SU-DHL-6 (cell line): ENCODE measurements around the gene SLC16A12.

Source experiments
- H2AFZ ChIP-seq: fragments of 200-600 bp; sonication (generic); 2 replicates; pipeline ENCODE4 v1.6.1; 2014; ENCODE audit warnings: low read depth, mild to moderate bottlenecking, moderate library complexity, mixed read lengths, antibody characterized with exemption, low read length; ENCODE audit not compliant: severe bottlenecking
- H3F3A ChIP-seq: fragments of 200-600 bp; shearing (Covaris generic); 2 replicates; pipeline ENCODE4 v1.6.0; 2016; ENCODE audit warnings: antibody characterized with exemption, mild to moderate bottlenecking; ENCODE audit not compliant: insufficient read depth
- H3K27ac ChIP-seq: fragments of 200-600 bp; sonication (generic); 2 replicates; pipeline ENCODE4 v1.5.1; 2016; ENCODE audit warnings: low read depth, mild to moderate bottlenecking, low read length, moderate library complexity, mixed read lengths
- H3K27me3 ChIP-seq: fragments of 200-600 bp; sonication (generic), shearing (Covaris generic); 2 replicates; pipeline ENCODE4 v1.6.0; 2014; ENCODE audit warnings: mild to moderate bottlenecking, low read length
- H3K36me3 ChIP-seq: fragments of 200-600 bp; sonication (generic); 2 replicates; pipeline ENCODE4 v1.6.1; 2014; ENCODE audit warnings: mild to moderate bottlenecking, low read length, mixed read lengths
- H3K4me2 ChIP-seq: fragments of 300-600, 200-600 bp; shearing (Covaris generic), sonication (generic); 2 replicates; pipeline ENCODE4 v1.6.0; 2014; ENCODE audit warnings: low read length, low read depth, mild to moderate bottlenecking; ENCODE audit not compliant: poor library complexity, severe bottlenecking
- H3K4me3 ChIP-seq: fragments of 200-600 bp; sonication (generic); 2 replicates; pipeline ENCODE4 v1.5.1; 2014; ENCODE audit warnings: antibody characterized with exemption, low read length, mild to moderate bottlenecking, mixed read lengths; ENCODE audit not compliant: insufficient read depth, poor library complexity, severe bottlenecking
- H3K79me2 ChIP-seq: fragments of 200-600 bp; sonication (generic); 2 replicates; pipeline ENCODE4 v1.6.1; 2014; ENCODE audit warnings: mild to moderate bottlenecking, low read length, moderate library complexity; ENCODE audit not compliant: insufficient read depth
- H3K9ac ChIP-seq: fragments of 200-600 bp; sonication (generic); 2 replicates; pipeline ENCODE4 v1.7.0; 2014; ENCODE audit warnings: mild to moderate bottlenecking, low read length
- H3K9me2 ChIP-seq: fragments of 200-600 bp; sonication (generic); replicated peaks from 2 replicates; pipeline ENCODE4 v1.6.1; 2014; ENCODE audit warnings: low read length; ENCODE audit not compliant: insufficient read depth
- H3K9me3 ChIP-seq: fragments of 200-600 bp; sonication (generic); 2 replicates; pipeline ENCODE4 v1.6.1; 2014; ENCODE audit warnings: low read length, mixed read lengths; ENCODE audit not compliant: insufficient read depth
- H4K20me1 ChIP-seq: fragments of 200-600 bp; sonication (generic); 2 replicates; pipeline ENCODE4 v1.6.1; 2014; ENCODE audit warnings: low read depth, mild to moderate bottlenecking, antibody characterized with exemption, low read length, moderate library complexity, mixed read lengths
- CTCF ChIP-seq: fragments of 200-600 bp; sonication (generic); IDR thresholded peaks from one replicate; pipeline ENCODE4 v1.5.1; 2017; ENCODE audit warnings: antibody characterized with exemption, mild to moderate bottlenecking, low read length, moderate library complexity; ENCODE audit not compliant: insufficient read depth, poor library complexity, severe bottlenecking
- EZH2phosphoT487 ChIP-seq: fragments of 200-600 bp; sonication (generic), shearing (Covaris generic); conservative IDR thresholded peaks from 2 replicates; pipeline ENCODE4 v1.6.1; 2018; ENCODE audit warnings: mild to moderate bottlenecking, antibody characterized with exemption, low read length, moderate library complexity, mixed read lengths

The SLC16A12 gene

GRCh38 chr10:89503652-89504370 is 31.6 kb downstream of the SLC16A12 start:
- Histone ChIP-seq H3K4me3 (no peak overlapping the region), H2AFZ (no peak overlapping the region), H3K9ac (no peak overlapping the region)

GRCh38 chr10:89503151-89503550 is 32.2 kb downstream of the SLC16A12 start:
- Histone ChIP-seq H3K4me2 (no peak overlapping the region), H3K4me3 (no peak overlapping the region), H3K9me2 (no peaks in the 10 kb centered on the region), H3K36me3 (no peaks in the 10 kb centered on the region), H3K79me2 (no peaks in the 10 kb centered on the region), H3K27me3 (no peaks in the 10 kb centered on the region), H2AFZ (no peak overlapping the region), H3K9ac (no peak overlapping the region), H3K27ac (no peak overlapping the region), H4K20me1 (no peaks in the 10 kb centered on the region), H3F3A (no peaks in the 10 kb centered on the region), H3K9me3 (no peaks in the 10 kb centered on the region)
- TF ChIP-seq CTCF (no peak), EZH2phosphoT487 (no peak)

More at GRCh38 chr10:89503652-89504370, 31.6 kb downstream of the SLC16A12 start:
- Histone ChIP-seq H3K79me2 (no peaks in the 10 kb centered on the region), H3K9me3 (no peaks in the 10 kb centered on the region), H3K4me2 (no peak overlapping the region), H3K27me3 (no peaks in the 10 kb centered on the region), H3F3A (no peaks in the 10 kb centered on the region), H3K27ac (no peak overlapping the region), H3K36me3 (no peaks in the 10 kb centered on the region), H4K20me1 (no peaks in the 10 kb centered on the region), H3K9me2 (no peaks in the 10 kb centered on the region)
- TF ChIP-seq EZH2phosphoT487 = no peak

DNA sequence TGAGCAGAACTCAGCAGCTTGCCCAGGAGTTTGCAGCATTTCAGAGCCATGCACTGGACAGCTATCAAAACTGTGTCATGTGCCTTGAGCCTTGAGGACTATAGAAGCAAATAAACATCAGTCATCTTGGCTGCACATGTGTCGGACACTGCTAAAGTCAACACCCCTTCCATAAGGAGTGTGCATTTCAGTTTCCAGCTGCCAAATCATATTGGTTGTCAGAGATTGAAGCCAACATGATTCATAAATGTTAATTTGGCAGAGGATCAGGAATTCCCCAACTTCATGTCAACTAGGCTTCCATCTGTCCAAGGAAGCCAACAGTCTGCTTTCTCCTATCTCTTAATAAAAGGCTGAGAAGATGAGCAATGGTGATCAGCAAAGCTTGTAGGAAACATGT is 32.8 kb downstream of the SLC16A12 start:
- Histone ChIP-seq H3K4me3 (no peak overlapping the region), H3F3A (no peaks in the 10 kb centered on the region), H3K27me3 (no peaks in the 10 kb centered on the region), H4K20me1 (no peaks in the 10 kb centered on the region), H3K4me2 (no peak overlapping the region), H3K79me2 (no peaks in the 10 kb centered on the region), H3K9me3 (no peaks in the 10 kb centered on the region), H3K36me3 (no peaks in the 10 kb centered on the region), H3K9me2 (no peaks in the 10 kb centered on the region), H3K27ac (no peak overlapping the region), H2AFZ (no peak overlapping the region), H3K9ac (no peak overlapping the region)
- TF ChIP-seq CTCF (no peak), EZH2phosphoT487 (no peak)

GRCh38 chr10:89494575-89494974 is 40.8 kb downstream of the SLC16A12 start:
- Histone ChIP-seq H3F3A (no peaks in the 10 kb centered on the region), H2AFZ (no peak overlapping the region)
- TF ChIP-seq EZH2phosphoT487 (no peak), CTCF (no peak)

More at GRCh38 chr10:89494575-89494974, 40.8 kb downstream of the SLC16A12 start:
- Histone ChIP-seq H3K9me3 (no peaks in the 10 kb centered on the region), H3K4me3 (no peak overlapping the region), H3K9ac (no peak overlapping the region), H3K36me3 (no peaks in the 10 kb centered on the region), H3K79me2 (no peaks in the 10 kb centered on the region), H3K9me2 (no peaks in the 10 kb centered on the region), H3K4me2 (no peak overlapping the region), H3K27ac (no peak overlapping the region), H4K20me1 (no peaks in the 10 kb centered on the region), H3K27me3 (no peaks in the 10 kb centered on the region)
